ENCODE results near the gene CAPN15. TPM values are rescaled to one million over a fixed set of nuclear protein-coding genes. Genes with fewer than 3 reads are reported as not detected.

CAPN15 gene
- total and polyA plus RNA-seq, 2 of the 4 experiments (the other 2 are of a cell fraction): 9.3 to 24.3 TPM

- Histone ChIP-seq H3K18ac (ENCODE audit: low read depth, low read length) (no peak overlapping the region), H3K4me3 (ENCODE audit: insufficient read depth, low read depth, low read length) (no peak overlapping the region), H3K36me3 (ENCODE audit: control insufficient read depth, insufficient read depth, low read length) (peaks cover 13% of the 10 kb centered on the region), H3K27ac (ENCODE audit: insufficient read depth, low read length) (no peak overlapping the region), H2AFZ (replicated peaks; ENCODE audit: low read length, poor library complexity) (no peak overlapping the region), H2AK5ac (ENCODE audit: low read depth, low read length) (peak overlapping the region; percentile 2; the same call in 1 of the 2 replicates), H4K91ac (ENCODE audit: insufficient read depth, low read depth, low read length) (no peak overlapping the region), H2BK15ac (ENCODE audit: low read depth, low read length) (no peak overlapping the region), H3K23ac (ENCODE audit: low read depth, low read length) (no peak overlapping the region), H3K9me1 (ENCODE audit: insufficient read depth, low read length) (peaks cover 12% of the 10 kb centered on the region; the same call in 1 of the 2 replicates), H3K79me1 (ENCODE audit: low read depth in 1 of 2, low read length in 2 of 2) (peaks cover 17 to 77% of the 10 kb centered on the region in 2 experiments), H3K9ac (ENCODE audit: low read depth, low read length) (no peak overlapping the region), H2BK120ac (ENCODE audit: low read depth, low read length) (no peak overlapping the region), H3K9me3 (ENCODE audit: control insufficient read depth, insufficient read depth, low read length) (no peaks in the 10 kb centered on the region), H3K4me2 (ENCODE audit: low read depth, low read length) (no peak overlapping the region), H2AK9ac (replicated peaks; ENCODE audit: low read depth, low read length, poor library complexity) (peak overlapping the region; percentile 72), H3K14ac (replicated peaks; ENCODE audit: low read depth, low read length) (no peak overlapping the region), H4K8ac (ENCODE audit: low read depth in 2 of 2, low read length in 2 of 2) (no peak overlapping the region), H2BK5ac (ENCODE audit: low read depth, low read length, poor library complexity, severe bottlenecking) (peak overlapping the region; percentile 14), H2BK20ac (ENCODE audit: low read depth, low read length) (no peak overlapping the region), H4K20me1 (ENCODE audit: insufficient read depth, low read length) (peaks cover 70% of the 10 kb centered on the region), H3K27me3 (ENCODE audit: control insufficient read depth, insufficient read depth, low read length) (no peaks in the 10 kb centered on the region), H3K4ac (ENCODE audit: low read depth, low read length) (no peak overlapping the region), H3K56ac (ENCODE audit: extremely low read depth, insufficient read depth, low read length) (no peak overlapping the region), H3K4me1 (ENCODE audit: control insufficient read depth, insufficient read depth, low read length) (peaks cover 22% of the 10 kb centered on the region), H4K5ac (ENCODE audit: low read depth, low read length) (no peak overlapping the region)
- ATAC-seq (ENCODE audit: low read depth) (no peak), DNase-seq (no peak)
- TF ChIP-seq CTCF (conservative IDR thresholded peaks at IDR 0.05; ENCODE audit: low read depth, low read length) (no peak), MAZ (IDR thresholded peaks at IDR 0.05; ENCODE audit: borderline replicate concordance, low read depth, low read length) (no peak), MAFK (IDR thresholded peaks at IDR 0.05; ENCODE audit: low read depth, low read length) (no peak), RCOR1 (IDR thresholded peaks at IDR 0.05; ENCODE audit: insufficient replicate concordance, low read length) (no peak), CHD1 (IDR thresholded peaks at IDR 0.05; ENCODE audit: low read depth, low read length) (no peak), RAD21 (IDR thresholded peaks at IDR 0.05; ENCODE audit: low read length) (no peak), POLR2A (IDR thresholded peaks at IDR 0.05; ENCODE audit: low read depth, low read length) (no peak), RFX5 (IDR thresholded peaks at IDR 0.05; ENCODE audit: low read depth, low read length) (no peak), FOS (IDR thresholded peaks at IDR 0.05; ENCODE audit: low read depth, low read length) (no peak), SMC3 (IDR thresholded peaks at IDR 0.05; ENCODE audit: low read depth, low read length) (no peak), ELK1 (IDR thresholded peaks at IDR 0.05; ENCODE audit: borderline replicate concordance, low read depth, low read length) (no peak), NFE2L2 (IDR thresholded peaks at IDR 0.05; ENCODE audit: low read depth, low read length) (no peak), USF2 (IDR thresholded peaks at IDR 0.05; ENCODE audit: low read depth, low read length) (no peak), CEBPB (IDR thresholded peaks at IDR 0.05; ENCODE audit: low read depth, low read length) (no peak), MXI1 (IDR thresholded peaks at IDR 0.05; ENCODE audit: borderline replicate concordance, low read depth, low read length) (no peak)
- POLR2A ChIA-PET (ENCODE audit: unreplicated experiment): no interaction called here
- intact Hi-C loops (cut with micrococcal nuclease) (no loop called here), dilution Hi-C loops (cut with HindIII; ENCODE audit: low sequenced_read_pairs, unreplicated experiment) (no loop called here), in situ Hi-C loops (cut with MboI; ENCODE audit: low sequenced_read_pairs) (no loop called here)
- CTCF ChIA-PET: no interaction called here
- no TSS peak for BruUV-seq (replicated peaks)
- WGBS, 2 experiments (ENCODE audit: extremely low coverage in 2 of 2, insufficient read length in 1 of 2): 95% methylated on average over 52 of the region's 60 CpGs; no CpG with 5 or more reads in 1 of the 2 experiments
These were observed 10.2 kb downstream of the CAPN15 start for GRCh38 chr16:537415-538335.

All from IMR-90 (cell line).